SK-N-SH treated with all-trans-retinoic acid at 6 μM for 48 hours (cell line): ENCODE results near the gene GFRA1.
"Not testable (repeated sequence)": the region's sequence is repeated elsewhere in the genome, so short reads cannot be mapped to it uniquely, and the experiment has no call there.

ENCODE experiments used
- ATAC-seq: fragments of 200-7000 bp; cut with Tn5 transposase; 3 replicates; pipeline ENCODE4 v1.9.1; 2020; ENCODE audit warnings: mild to moderate bottlenecking, moderate library complexity
- ARNTL ChIP-seq: fragments of 450-650 bp; formaldehyde crosslinking; IDR thresholded peaks from 2 replicates; pipeline ENCODE4 v1.5.0; 2020; ENCODE audit warnings: low read depth, mild to moderate bottlenecking, moderate library complexity, borderline replicate concordance
- BACH2 ChIP-seq: fragments of 250-450 bp; sonication (Bioruptor Pico); IDR thresholded peaks from 2 replicates; pipeline ENCODE4 v1.9.0; 2021; ENCODE audit warnings: mild to moderate bottlenecking, borderline replicate concordance
- CSDC2 ChIP-seq: fragments of 250-450 bp; sonication (Bioruptor Pico); IDR thresholded peaks from 2 replicates; pipeline ENCODE4 v1.5.0; 2020; ENCODE audit warnings: mild to moderate bottlenecking, moderate library complexity
- CSRNP3 ChIP-seq: fragments of 250-450 bp; sonication (Bioruptor Pico); IDR thresholded peaks from 2 replicates; pipeline ENCODE4 v1.5.1; 2021; ENCODE audit warnings: mild to moderate bottlenecking, moderate library complexity
- GLIS3 ChIP-seq: fragments of 250-450 bp; sonication (Bioruptor Pico); IDR thresholded peaks from 2 replicates; pipeline ENCODE4 v1.5.0; 2020; ENCODE audit warnings: mild to moderate bottlenecking, moderate library complexity
- ISL1 ChIP-seq: fragments of 250-450 bp; sonication (Bioruptor Pico); IDR thresholded peaks from 2 replicates; pipeline ENCODE4 v2.1.2; 2022; ENCODE audit warnings: mild to moderate bottlenecking, moderate library complexity
- OSR1 ChIP-seq: fragments of 250-450 bp; sonication (Bioruptor Pico); IDR thresholded peaks from 2 replicates; pipeline ENCODE4 v1.8.0; 2022; ENCODE audit warnings: moderate library complexity, mild to moderate bottlenecking, inconsistent platforms
- PATZ1 ChIP-seq: fragments of 250-450 bp; sonication (Bioruptor Pico); IDR thresholded peaks from 2 replicates; pipeline ENCODE4 v1.8.0; 2020; ENCODE audit warnings: mild to moderate bottlenecking, moderate library complexity, borderline replicate concordance
- POU6F1 ChIP-seq: fragments of 250-450 bp; sonication (Bioruptor Pico); IDR thresholded peaks from 2 replicates; pipeline ENCODE4 v1.8.0; 2021; ENCODE audit warnings: low read depth, mild to moderate bottlenecking, moderate library complexity, borderline replicate concordance
- PPARA ChIP-seq: fragments of 250-450 bp; sonication (Bioruptor Pico); IDR thresholded peaks from 2 replicates; pipeline ENCODE4 v1.5.0; 2020; ENCODE audit warnings: mild to moderate bottlenecking, borderline replicate concordance
- RARB ChIP-seq: fragments of 250-450 bp; sonication (Bioruptor Pico); IDR thresholded peaks from 2 replicates; pipeline ENCODE4 v1.8.0; 2021; ENCODE audit warnings: mild to moderate bottlenecking, moderate library complexity
- TCF4 ChIP-seq: fragments of 250-450 bp; sonication (Bioruptor Pico); IDR thresholded peaks from 2 replicates; pipeline ENCODE4 v1.8.0; 2021; ENCODE audit warnings: mild to moderate bottlenecking, moderate library complexity, borderline replicate concordance
- TOX ChIP-seq: fragments of 250-450 bp; sonication (Bioruptor Pico); IDR thresholded peaks from 2 replicates; pipeline ENCODE4 v1.8.0; 2021; ENCODE audit warnings: mild to moderate bottlenecking, moderate library complexity, borderline replicate concordance
- TSHZ2 ChIP-seq: fragments of 250-450 bp; sonication (Bioruptor Pico); IDR thresholded peaks from 2 replicates; pipeline ENCODE4 v1.5.0; 2020; ENCODE audit warnings: mild to moderate bottlenecking, moderate library complexity
- ZFP3 ChIP-seq: fragments of 250-450 bp; sonication (Bioruptor Pico); IDR thresholded peaks from 2 replicates; pipeline ENCODE4 v1.5.0; 2020; ENCODE audit warnings: mild to moderate bottlenecking, moderate library complexity
- ZFP30 ChIP-seq: fragments of 450-650 bp; formaldehyde crosslinking; IDR thresholded peaks from 2 replicates; pipeline ENCODE4 v1.5.0; 2022; ENCODE audit warnings: mild to moderate bottlenecking, moderate library complexity
- ZNF70 ChIP-seq: fragments of 450-650 bp; formaldehyde crosslinking; IDR thresholded peaks from 2 replicates; pipeline ENCODE4 v1.5.0; 2020; ENCODE audit warnings: mild to moderate bottlenecking, moderate library complexity
- ZNF8 ChIP-seq: fragments of 450-650 bp; formaldehyde crosslinking; IDR thresholded peaks from 2 replicates; pipeline ENCODE4 v1.5.0; 2020; ENCODE audit warnings: mild to moderate bottlenecking, moderate library complexity

The GFRA1 gene

GRCh38 chr10:116053910-116054309 lies 219.1 kb downstream of the GFRA1 start:
- TF ChIP-seq RARB (CRISPR knock-in tag), result no peak
- no peak for TF ChIP-seq ZFP3 (CRISPR knock-in tag)
- no peak for TF ChIP-seq ISL1 (CRISPR knock-in tag)
- TF ChIP-seq TCF4 (CRISPR knock-in tag), result no peak
- no peak for TF ChIP-seq CSDC2 (CRISPR knock-in tag)
- no peak for TF ChIP-seq OSR1 (CRISPR knock-in tag)
- no peak for TF ChIP-seq ZNF70 (CRISPR knock-in tag)
- no peak for TF ChIP-seq CSRNP3 (CRISPR knock-in tag)
- no peak for TF ChIP-seq PPARA (CRISPR knock-in tag)
- TF ChIP-seq, all 23 proteins: peak for 0
- ATAC-seq, result no peak

- ATAC-seq, result not testable (repeated sequence)
Observed at GRCh38 chr10:116053009-116053730, 219.8 kb downstream of the GFRA1 start.

GRCh38 chr10:116052522-116052921 lies 220.5 kb downstream of the GFRA1 start:
- ATAC-seq, result not testable (repeated sequence)

- no peak for TF ChIP-seq ARNTL
- no peak for TF ChIP-seq CSDC2 (CRISPR knock-in tag)
- TF ChIP-seq PPARA (CRISPR knock-in tag), result no peak
- TF ChIP-seq OSR1 (CRISPR knock-in tag), result no peak
- no peak for TF ChIP-seq ZFP30 (CRISPR knock-in tag)
- no peak for TF ChIP-seq RARB (CRISPR knock-in tag)
- TF ChIP-seq, all 23 proteins: peak for 0
- ATAC-seq, result no peak
Observed at GRCh38 chr10:116049974-116050304, 223.1 kb downstream of the GFRA1 start.

- ATAC-seq, result no peak
Observed at GRCh38 chr10:116049158-116049973, 223.6 kb downstream of the GFRA1 start.

More at GRCh38 chr10:116049158-116049973, 223.6 kb downstream of the GFRA1 start:
- TF ChIP-seq GLIS3 (no peak), ZNF8 (no peak), PATZ1 (no peak), ARNTL (no peak), TOX (CRISPR knock-in tag) (no peak), CSDC2 (CRISPR knock-in tag) (no peak), BACH2 (CRISPR knock-in tag) (no peak), ZFP3 (CRISPR knock-in tag) (no peak), CSRNP3 (CRISPR knock-in tag) (no peak), POU6F1 (CRISPR knock-in tag) (no peak), ZFP30 (CRISPR knock-in tag) (no peak), RARB (CRISPR knock-in tag) (no peak), TCF4 (CRISPR knock-in tag) (no peak), ZNF70 (CRISPR knock-in tag) (no peak), TSHZ2 (CRISPR knock-in tag) (no peak), ISL1 (CRISPR knock-in tag) (no peak)
